Gastrocnemius medialis (tissue), 4 donors: ENCODE results near the gene URM1.
"Not testable (repeated sequence)": the region's sequence is repeated elsewhere in the genome, so short reads cannot be mapped to it uniquely, and the experiment has no call there.

Source experiments
- CTCF ChIP-seq, 5 experiments: fragments of 450-650 bp in 3 of 5; fragments of 200-600 bp in 2 of 5; sonication (generic) in 2 of 5; IDR thresholded peaks in 4 of 5; conservative IDR thresholded peaks in 1 of 5; 1 replicate in 4 of 5; 2 replicates in 1 of 5; pipeline ENCODE4 v1.5.1; 2016 to 2019; ENCODE audit warnings: antibody characterized with exemption in 5 of 5, mild to moderate bottlenecking in 3 of 5, moderate library complexity in 3 of 5
- POLR2A ChIP-seq, 2 donors: fragments of 450-650 bp; IDR thresholded peaks; one replicate each; pipeline ENCODE4 v1.6.1; 2017; ENCODE audit warnings: antibody characterized with exemption in 2 of 2, mild to moderate bottlenecking in 2 of 2, moderate library complexity in 2 of 2

GRCh38 chr9:128422022-128422782, 51.0 kb downstream of the URM1 start:
- not testable (repeated sequence) for TF ChIP-seq CTCF (IDR thresholded peaks at IDR 0.05 in 4 of 5, conservative IDR thresholded peaks at IDR 0.05 in 1 of 5); POLR2A (IDR thresholded peaks at IDR 0.05)
